Cardiac fibroblast (primary cell): ENCODE results near the gene MAP7D3.
A peak's percentile ranks its signal among the peaks of the same experiment; 100 is the strongest.

ENCODE experiments used
- DNase-seq, 2 donors: peaks; one replicate each; pipeline versions ENCODE4 v3.0.0 to v3.0.0-alpha.2; 2010; ENCODE audit warnings: low read depth in 2 of 2
- H3K4me3 ChIP-seq, 2 donors: replicated peaks in 1 of 2; 1 replicate in 1 of 2; 2 replicates in 1 of 2; pipeline ENCODE4 v1.5.1; 2011; ENCODE audit warnings: low read depth in 2 of 2, low read length in 2 of 2, mild to moderate bottlenecking in 2 of 2, moderate library complexity in 1 of 2
- TF ChIP-seq, protein P1 (sequence below): IDR thresholded peaks from one replicate; pipeline ENCODE4 v1.5.1; 2011; ENCODE audit warnings: low read depth, mild to moderate bottlenecking, low read length, inconsistent platforms

The MAP7D3 gene

DNA sequence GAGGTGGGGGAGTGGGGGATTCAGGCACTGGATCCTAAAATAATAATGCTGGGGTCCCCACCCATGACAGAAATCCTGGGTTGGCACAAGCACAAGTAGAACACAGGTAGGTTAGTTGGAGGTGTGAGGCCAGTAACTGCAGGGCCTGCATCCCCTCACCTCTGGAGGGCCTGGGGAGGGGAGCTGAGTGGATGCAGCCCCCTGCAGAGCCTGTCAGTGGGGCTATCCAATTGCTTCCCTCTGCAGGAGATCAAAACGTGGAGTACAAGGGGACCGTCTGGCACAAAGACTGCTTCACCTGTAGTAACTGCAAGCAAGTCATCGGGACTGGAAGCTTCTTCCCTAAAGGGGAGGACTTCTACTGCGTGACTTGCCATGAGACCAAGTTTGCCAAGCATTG lies 43.7 kb downstream of the MAP7D3 start:
- TF ChIP-seq, protein P1, sequence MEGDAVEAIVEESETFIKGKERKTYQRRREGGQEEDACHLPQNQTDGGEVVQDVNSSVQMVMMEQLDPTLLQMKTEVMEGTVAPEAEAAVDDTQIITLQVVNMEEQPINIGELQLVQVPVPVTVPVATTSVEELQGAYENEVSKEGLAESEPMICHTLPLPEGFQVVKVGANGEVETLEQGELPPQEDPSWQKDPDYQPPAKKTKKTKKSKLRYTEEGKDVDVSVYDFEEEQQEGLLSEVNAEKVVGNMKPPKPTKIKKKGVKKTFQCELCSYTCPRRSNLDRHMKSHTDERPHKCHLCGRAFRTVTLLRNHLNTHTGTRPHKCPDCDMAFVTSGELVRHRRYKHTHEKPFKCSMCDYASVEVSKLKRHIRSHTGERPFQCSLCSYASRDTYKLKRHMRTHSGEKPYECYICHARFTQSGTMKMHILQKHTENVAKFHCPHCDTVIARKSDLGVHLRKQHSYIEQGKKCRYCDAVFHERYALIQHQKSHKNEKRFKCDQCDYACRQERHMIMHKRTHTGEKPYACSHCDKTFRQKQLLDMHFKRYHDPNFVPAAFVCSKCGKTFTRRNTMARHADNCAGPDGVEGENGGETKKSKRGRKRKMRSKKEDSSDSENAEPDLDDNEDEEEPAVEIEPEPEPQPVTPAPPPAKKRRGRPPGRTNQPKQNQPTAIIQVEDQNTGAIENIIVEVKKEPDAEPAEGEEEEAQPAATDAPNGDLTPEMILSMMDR = no peak
- no peak overlapping the region for H3K4me3 ChIP-seq
- DNase-seq = no peak

DNA sequence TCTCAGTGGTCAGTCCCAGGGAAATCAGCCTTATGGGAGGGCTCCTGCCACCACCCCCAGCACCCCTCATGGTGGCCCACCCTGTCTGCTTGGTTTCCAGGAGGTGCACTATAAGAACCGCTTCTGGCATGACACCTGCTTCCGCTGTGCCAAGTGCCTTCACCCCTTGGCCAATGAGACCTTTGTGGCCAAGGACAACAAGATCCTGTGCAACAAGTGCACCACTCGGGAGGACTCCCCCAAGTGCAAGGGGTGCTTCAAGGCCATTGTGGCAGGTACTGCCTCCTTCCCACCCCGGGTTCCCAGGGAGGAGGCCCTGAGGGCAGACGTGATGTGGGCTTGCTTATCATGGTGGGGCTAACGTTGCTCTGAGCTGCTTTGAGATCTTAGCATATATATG lies 44.3 kb downstream of the MAP7D3 start:
- H3K4me3 ChIP-seq = no peak overlapping the region
- no peak for DNase-seq
- TF ChIP-seq, protein P1 = no peak

DNA sequence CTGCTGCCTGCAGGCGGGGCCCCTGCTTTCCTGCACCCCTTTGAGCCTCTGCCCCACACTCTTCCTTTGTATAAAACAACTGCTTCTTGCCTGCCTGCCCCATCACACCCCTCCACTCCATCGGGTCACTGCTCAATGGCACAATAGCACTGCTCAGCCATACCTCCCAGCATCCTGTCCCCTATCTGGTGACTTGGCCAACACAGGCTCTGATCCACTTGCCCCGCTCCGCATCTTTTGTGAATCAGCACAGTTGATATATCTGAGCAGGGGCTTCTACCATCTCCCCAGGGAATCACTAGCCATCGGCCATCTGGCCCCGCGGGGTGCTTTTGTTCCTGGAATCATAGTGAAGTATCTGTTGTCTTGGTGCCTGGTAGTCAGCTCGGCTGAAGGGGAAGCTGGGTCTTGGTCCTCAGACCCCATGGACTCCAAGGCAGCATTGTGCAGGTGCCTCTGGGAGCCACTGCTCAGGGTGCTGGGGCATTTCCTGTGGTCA lies 45.3 kb downstream of the MAP7D3 start:
- H3K4me3 ChIP-seq = no peak overlapping the region

DNA sequence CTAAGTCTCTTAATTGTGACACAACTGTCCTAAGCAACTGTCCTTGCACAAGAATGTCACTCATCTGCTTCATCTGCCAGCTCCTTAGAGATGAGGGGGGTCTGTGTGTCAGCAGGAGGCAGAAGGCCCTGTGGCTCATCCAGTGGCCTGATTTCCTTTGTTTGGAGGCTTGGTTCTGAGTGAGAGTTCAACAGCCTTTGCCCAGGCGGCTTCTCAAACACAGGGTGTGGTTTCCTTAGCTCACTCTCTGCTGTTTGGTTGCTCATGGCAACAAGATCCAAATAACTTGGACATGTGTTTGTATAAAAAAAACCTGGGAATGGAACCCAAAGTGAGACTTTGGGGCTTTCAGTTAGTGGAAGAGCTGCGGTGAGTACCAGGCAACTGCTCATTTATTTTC lies 46.6 kb downstream of the MAP7D3 start:
- peak; percentile 80 to 85 for DNase-seq
- TF ChIP-seq, protein P1 = no peak
- no peak overlapping the region for H3K4me3 ChIP-seq

More for the DNA sequence above, 45.3 kb downstream of the MAP7D3 start:
- DNase-seq = no peak
- TF ChIP-seq, protein P1 = no peak

DNA sequence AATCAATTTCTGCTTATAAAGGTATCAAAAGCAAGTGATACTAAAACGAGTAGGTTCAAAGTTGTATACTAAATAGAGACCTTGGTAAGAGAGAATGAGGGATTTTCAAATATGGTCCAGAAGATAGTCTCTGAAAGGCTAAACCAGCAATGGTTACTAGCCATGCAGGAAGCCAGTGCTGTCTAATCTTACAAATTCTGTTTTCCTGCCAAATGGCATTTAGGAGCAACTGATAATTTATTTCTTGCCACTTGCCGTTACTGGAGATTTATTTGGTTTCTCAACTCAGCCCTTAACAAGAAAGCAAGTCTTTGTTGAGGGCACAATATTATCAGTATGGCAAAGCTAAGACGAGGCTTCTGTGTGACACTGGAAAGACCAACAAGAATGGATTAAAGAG lies 47.2 kb downstream of the MAP7D3 start:
- DNase-seq = no peak
- TF ChIP-seq, protein P1 = no peak

DNA sequence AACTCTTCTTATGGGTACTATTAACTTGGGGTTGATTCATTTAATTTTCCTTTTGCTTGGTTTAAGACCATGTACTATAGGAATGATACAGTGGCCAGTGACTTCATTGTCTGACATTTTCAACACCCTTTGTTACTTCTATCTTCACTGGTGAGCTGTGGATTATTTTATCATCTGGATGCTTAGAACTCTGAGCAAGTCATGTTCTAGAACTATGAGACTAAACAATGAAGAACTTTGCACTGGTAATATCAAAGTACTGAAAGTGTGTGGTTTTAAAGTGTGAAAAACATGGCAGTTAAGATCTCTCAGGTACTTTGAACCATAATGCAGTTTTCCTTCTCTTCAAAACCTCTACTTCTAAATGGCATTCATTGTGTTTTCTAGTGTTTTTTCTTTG lies 47.8 kb downstream of the MAP7D3 start:
- TF ChIP-seq, protein P1 = no peak
- no peak for DNase-seq
- no peak overlapping the region for H3K4me3 ChIP-seq

More for the DNA sequence above, 47.2 kb downstream of the MAP7D3 start:
- H3K4me3 ChIP-seq = no peak overlapping the region

DNA sequence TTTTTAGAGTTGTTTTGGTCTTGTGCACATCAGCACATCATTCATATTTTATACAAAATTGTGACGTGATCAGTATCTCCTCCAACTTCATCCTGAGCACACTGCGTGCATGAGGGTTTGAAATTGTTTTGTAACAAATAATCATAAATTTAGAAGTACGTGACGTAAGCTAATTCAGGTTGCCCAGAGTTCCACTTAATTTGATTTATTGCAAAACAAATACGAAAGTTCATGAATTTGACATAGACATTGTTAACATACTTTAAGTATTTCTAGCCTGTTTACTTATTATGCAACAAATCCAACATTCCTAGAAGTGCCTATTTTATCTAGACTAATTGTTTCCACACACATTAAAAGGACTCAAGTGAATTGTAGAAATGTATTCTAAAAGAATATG lies 48.3 kb downstream of the MAP7D3 start:
- TF ChIP-seq, protein P1 = no peak
- peak; percentile 61 to 70 for DNase-seq
- no peak overlapping the region for H3K4me3 ChIP-seq
